Measurements from ENCODE around the gene PKHD1. TPM values are rescaled to one million over a fixed set of nuclear protein-coding genes. Genes with fewer than 3 reads are reported as not detected.

PKHD1 gene
- total and polyA plus RNA-seq, 11 donors = 0.02 to 0.04 TPM; not detected in 9

DNA sequence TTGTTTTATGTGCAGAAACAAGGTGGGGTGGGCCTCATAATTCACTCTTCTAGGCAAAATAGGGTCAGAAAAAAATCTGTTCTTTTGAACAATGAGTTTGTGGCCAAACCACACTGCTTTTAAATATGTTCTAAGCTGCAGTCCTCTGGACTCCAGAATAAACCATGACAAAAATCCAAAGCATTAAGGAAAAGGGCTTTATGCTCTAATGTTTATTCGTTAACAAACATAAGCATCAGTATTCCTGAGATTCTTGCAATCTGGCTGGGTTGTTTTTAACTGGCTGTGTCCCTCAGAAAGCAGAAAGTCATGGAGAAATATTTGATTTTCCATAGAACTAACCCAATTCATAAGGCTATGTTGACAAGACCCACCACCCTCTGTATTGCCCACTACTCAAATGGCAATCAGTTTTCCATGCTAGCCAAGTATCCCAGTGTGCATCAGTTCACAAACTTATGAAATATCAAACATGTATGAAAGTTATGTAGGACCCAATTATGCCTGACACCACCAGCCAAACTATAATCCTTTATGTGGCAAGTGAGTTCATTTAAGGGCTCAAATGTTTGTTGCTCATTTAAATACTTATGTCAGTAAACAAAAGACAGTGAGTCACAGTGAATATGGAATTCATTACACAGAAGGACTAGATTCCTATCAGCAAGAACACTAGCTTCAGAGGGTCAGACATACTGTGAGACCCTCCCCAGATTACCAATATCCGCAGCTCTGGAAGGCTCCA, 45.1 kb downstream of the PKHD1 start:
- H3K4me1 ChIP-seq = no peaks in the 10 kb centered on the region
- WGBS, 4 donors = 70 to 95% (median 85%) methylated on average over 2 of the region's 2 CpGs
- H3K4me3 ChIP-seq = no peak overlapping the region
- H3K36me3 ChIP-seq = no peaks in the 10 kb centered on the region
- no peaks in the 10 kb centered on the region for H3K9me3 ChIP-seq
- intact Hi-C loops (cut with DNase I) = no loop called here
- peaks cover 0 to 5% (median 0%) of the 10 kb centered on the region in 9 donors for H3K27me3 ChIP-seq
- H3K27ac ChIP-seq = no peak overlapping the region
- ATAC-seq (no peak), DNase-seq (no peak)
- TF ChIP-seq, protein P1, sequence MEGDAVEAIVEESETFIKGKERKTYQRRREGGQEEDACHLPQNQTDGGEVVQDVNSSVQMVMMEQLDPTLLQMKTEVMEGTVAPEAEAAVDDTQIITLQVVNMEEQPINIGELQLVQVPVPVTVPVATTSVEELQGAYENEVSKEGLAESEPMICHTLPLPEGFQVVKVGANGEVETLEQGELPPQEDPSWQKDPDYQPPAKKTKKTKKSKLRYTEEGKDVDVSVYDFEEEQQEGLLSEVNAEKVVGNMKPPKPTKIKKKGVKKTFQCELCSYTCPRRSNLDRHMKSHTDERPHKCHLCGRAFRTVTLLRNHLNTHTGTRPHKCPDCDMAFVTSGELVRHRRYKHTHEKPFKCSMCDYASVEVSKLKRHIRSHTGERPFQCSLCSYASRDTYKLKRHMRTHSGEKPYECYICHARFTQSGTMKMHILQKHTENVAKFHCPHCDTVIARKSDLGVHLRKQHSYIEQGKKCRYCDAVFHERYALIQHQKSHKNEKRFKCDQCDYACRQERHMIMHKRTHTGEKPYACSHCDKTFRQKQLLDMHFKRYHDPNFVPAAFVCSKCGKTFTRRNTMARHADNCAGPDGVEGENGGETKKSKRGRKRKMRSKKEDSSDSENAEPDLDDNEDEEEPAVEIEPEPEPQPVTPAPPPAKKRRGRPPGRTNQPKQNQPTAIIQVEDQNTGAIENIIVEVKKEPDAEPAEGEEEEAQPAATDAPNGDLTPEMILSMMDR (IDR thresholded peaks at IDR 0.05) = no peak
- TF ChIP-seq POLR2A (IDR thresholded peaks at IDR 0.05) = no peak

GRCh38 chr6:52041134-52041533, 46.3 kb downstream of the PKHD1 start:
- TF ChIP-seq, protein P1 (IDR thresholded peaks at IDR 0.05) = no peak
- no peak for TF ChIP-seq POLR2A (IDR thresholded peaks at IDR 0.05)
- DNase-seq (no peak), ATAC-seq (no peak)
- Histone ChIP-seq H3K27me3 (peaks cover 0 to 5% (median 0%) of the 10 kb centered on the region in 9 donors), H3K27ac (no peak overlapping the region), H3K9me3 (no peaks in the 10 kb centered on the region), H3K4me3 (no peak overlapping the region), H3K36me3 (no peaks in the 10 kb centered on the region), H3K4me1 (no peaks in the 10 kb centered on the region)
- intact Hi-C loops (cut with DNase I) = no loop called here

DNA sequence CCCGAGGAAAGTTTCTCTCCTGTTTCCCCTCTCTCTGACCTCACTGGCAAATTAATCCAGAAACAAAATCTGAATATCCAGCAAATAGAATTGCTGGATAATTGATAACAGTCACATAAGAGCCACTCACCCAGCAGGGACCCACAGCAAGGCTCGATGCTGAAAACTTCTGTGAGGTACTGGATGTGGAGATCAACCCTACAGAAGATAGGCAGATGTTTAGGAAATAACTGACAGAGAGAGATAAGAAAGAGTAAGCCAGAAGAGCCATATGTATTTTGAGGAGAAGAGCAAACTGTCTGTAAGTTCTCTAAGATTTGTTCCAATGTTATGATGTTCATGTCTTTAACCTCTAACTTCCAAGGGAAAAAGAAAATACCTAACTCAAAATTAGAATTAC, 59.7 kb downstream of the PKHD1 start:
- H3K4me1 ChIP-seq = no peaks in the 10 kb centered on the region
- intact Hi-C loops (cut with DNase I) = loop anchor here in 7 of 10 donors (10.0 kb wide), 3 partner anchors 173 to 1893 kb away; partner anchors contain the start of gene TFAP2B (in 4 of the 7)
- TF ChIP-seq, protein P1 (IDR thresholded peaks at IDR 0.05) = no peak
- TF ChIP-seq POLR2A (IDR thresholded peaks at IDR 0.05) = no peak

DNA sequence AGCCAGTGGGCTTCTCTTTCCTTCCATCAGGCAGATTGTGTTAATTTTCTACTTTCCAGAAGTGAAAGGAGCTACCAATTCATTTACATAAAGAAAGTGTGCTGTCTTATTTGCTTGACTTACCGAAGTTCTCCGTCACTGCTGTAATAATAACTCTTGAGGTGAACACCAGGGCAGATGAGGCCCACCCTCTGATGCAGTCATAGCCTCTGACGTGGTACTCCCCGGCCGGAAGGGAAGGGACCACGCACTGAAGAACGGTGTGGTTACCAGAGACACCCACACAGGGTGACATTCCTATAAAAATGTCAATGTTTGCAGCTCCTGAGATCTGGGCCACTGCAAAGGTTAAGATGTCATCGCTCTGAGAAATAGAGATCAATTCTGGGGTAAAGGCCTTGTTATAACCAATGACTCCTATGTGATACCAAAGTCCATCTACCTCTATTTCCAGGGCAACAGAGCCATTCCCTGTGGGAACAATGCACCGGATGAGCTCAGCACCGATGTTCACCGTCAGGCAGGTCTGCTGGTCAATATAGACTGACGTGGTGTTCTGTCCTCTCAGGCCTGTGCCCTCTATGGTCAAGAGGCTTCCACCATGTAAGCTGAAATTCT, 62.9 kb downstream of the PKHD1 start:
- no peak for DNase-seq
- Histone ChIP-seq H3K4me3 (no peak overlapping the region), H3K27ac (no peak overlapping the region), H3K27me3 (peaks cover 0 to 14% (median 0%) of the 10 kb centered on the region in 9 donors), H3K9me3 (no peaks in the 10 kb centered on the region), H3K36me3 (no peaks in the 10 kb centered on the region), H3K4me1 (no peaks in the 10 kb centered on the region)
- WGBS, 4 donors = 85 to 91% (median 85%) methylated on average over 12 of the region's 12 CpGs
- intact Hi-C loops (cut with DNase I) = loop anchor here in 8 of 10 donors (5.0 to 10.0 kb wide), 6 partner anchors 167 to 1897 kb away; partner anchors contain the start of gene TFAP2B (in 7 of the 8)
- TF ChIP-seq, protein P1 (IDR thresholded peaks at IDR 0.05) = no peak
- ATAC-seq = no peak

More for the DNA sequence above, 59.7 kb downstream of the PKHD1 start:
- no peaks in the 10 kb centered on the region for H3K36me3 ChIP-seq
- DNase-seq = no peak
- peaks cover 0 to 14% (median 0%) of the 10 kb centered on the region in 9 donors for H3K27me3 ChIP-seq
- no peak for ATAC-seq
- H3K4me3 ChIP-seq = no peak overlapping the region
- 28 to 39% (median 32%) methylated on average over 2 of the region's 2 CpGs for WGBS, 4 donors
- H3K9me3 ChIP-seq = peaks cover 0 to 5% (median under 1%) of the 10 kb centered on the region in 12 donors
- H3K27ac ChIP-seq = no peak overlapping the region

Data from heart left ventricle (tissue), 16 donors.